ENCODE results near the gene ST6GAL2. TPM values are rescaled to one million over a fixed set of nuclear protein-coding genes. Genes with fewer than 3 reads are reported as not detected.

ST6GAL2 gene
- total RNA-seq, 1 experiment from 2014 or later: 11.0 TPM

GRCh38 chr2:106843001-106843909, 42.7 kb downstream of the ST6GAL2 start:
- DNase-seq (ENCODE audit: low spot score): no peak
- TF ChIP-seq E2F5 (CRISPR knock-in tag; IDR thresholded peaks at IDR 0.05) (no peak), ZBTB21 (CRISPR knock-in tag; IDR thresholded peaks at IDR 0.05; ENCODE audit: borderline replicate concordance) (no peak), ZNF671 (CRISPR knock-in tag; IDR thresholded peaks at IDR 0.05) (no peak), ZBTB43 (CRISPR knock-in tag; IDR thresholded peaks at IDR 0.05) (no peak), GRHL2 (CRISPR knock-in tag; IDR thresholded peaks at IDR 0.05; ENCODE audit: insufficient replicate concordance, severe bottlenecking) (no peak), ATF3 (CRISPR knock-in tag; conservative IDR thresholded peaks at IDR 0.05) (no peak), ESRRA (CRISPR knock-in tag; IDR thresholded peaks at IDR 0.05; ENCODE audit: borderline replicate concordance) (no peak), ZMAT4 (CRISPR knock-in tag; IDR thresholded peaks at IDR 0.05) (no peak), FOXJ3 (CRISPR knock-in tag; IDR thresholded peaks at IDR 0.05; ENCODE audit: borderline replicate concordance) (no peak), ZNF416 (CRISPR knock-in tag; IDR thresholded peaks at IDR 0.05) (no peak), MLX (CRISPR knock-in tag; IDR thresholded peaks at IDR 0.05) (no peak), NFATC4 (CRISPR knock-in tag; IDR thresholded peaks at IDR 0.05) (no peak), CDX4 (CRISPR knock-in tag; IDR thresholded peaks at IDR 0.05; ENCODE audit: borderline replicate concordance) (no peak), OVOL2 (CRISPR knock-in tag; IDR thresholded peaks at IDR 0.05; ENCODE audit: borderline replicate concordance) (no peak), ARID4B (CRISPR knock-in tag; IDR thresholded peaks at IDR 0.05; ENCODE audit: borderline replicate concordance) (no peak), PREB (CRISPR knock-in tag; IDR thresholded peaks at IDR 0.05; ENCODE audit: borderline replicate concordance) (no peak), NR3C1 (CRISPR knock-in tag; conservative IDR thresholded peaks at IDR 0.05; ENCODE audit: low read depth) (no peak), USF1 (CRISPR knock-in tag; IDR thresholded peaks at IDR 0.05) (no peak), ZNF138 (CRISPR knock-in tag; conservative IDR thresholded peaks at IDR 0.05) (no peak), ETV6 (CRISPR knock-in tag; IDR thresholded peaks at IDR 0.05) (no peak)
- POLR2A ChIA-PET: no interaction called here
- H3K9me3 Mint-ChIP-seq: no peaks in the 10 kb centered on the region
- CTCF ChIA-PET: no interaction called here
- no peak overlapping the region for H3K27ac Mint-ChIP-seq
- H3K4me3 Mint-ChIP-seq: no peak overlapping the region
- peaks cover 18% of the 10 kb centered on the region for H3K4me1 Mint-ChIP-seq
- no peak for ATAC-seq
- no peaks in the 10 kb centered on the region for H3K27me3 Mint-ChIP-seq (ENCODE audit: low read depth)
- no peaks in the 10 kb centered on the region for H3K36me3 Mint-ChIP-seq

Data from WTC11 (cell line).